HG03159 (cell line): ENCODE data around the gene CSF2.

Experiments used
- ATAC-seq: cut with Tn5 transposase; IDR thresholded peaks from one replicate; pipeline ENCODE4 v1.9.1; 2021; ENCODE audit warnings: mild to moderate bottlenecking, moderate library complexity; ENCODE audit not compliant: unreplicated experiment

The CSF2 gene

GRCh38 chr5:132086277-132086794, 12.7 kb downstream of the CSF2 start:
- no peak for ATAC-seq

GRCh38 chr5:132087176-132087575, 13.6 kb downstream of the CSF2 start:
- no peak for ATAC-seq

GRCh38 chr5:132087661-132088060, 14.1 kb downstream of the CSF2 start:
- no peak for ATAC-seq

GRCh38 chr5:132089363-132089762, 15.8 kb downstream of the CSF2 start:
- ATAC-seq, result no peak

- ATAC-seq, result no peak
Observed at GRCh38 chr5:132090107-132090506, 16.5 kb downstream of the CSF2 start.

- no peak for ATAC-seq
Observed at GRCh38 chr5:132093271-132093670, 19.7 kb downstream of the CSF2 start.

- ATAC-seq, result no peak
Observed at GRCh38 chr5:132094393-132095076, 20.9 kb downstream of the CSF2 start.

- ATAC-seq, result no peak
Observed at GRCh38 chr5:132095077-132095410, 21.5 kb downstream of the CSF2 start.

GRCh38 chr5:132095424-132095972, 21.9 kb downstream of the CSF2 start:
- ATAC-seq, result no peak

- no peak for ATAC-seq
Observed at GRCh38 chr5:132096904-132097303, 23.3 kb downstream of the CSF2 start.

- peak; percentile 24 for ATAC-seq
Observed at GRCh38 chr5:132098151-132098594, 24.6 kb downstream of the CSF2 start.

GRCh38 chr5:132098621-132099020, 25.0 kb downstream of the CSF2 start:
- ATAC-seq, result no peak

- peak; percentile 45 for ATAC-seq
Observed at GRCh38 chr5:132099076-132099748, 25.6 kb downstream of the CSF2 start.

- no peak for ATAC-seq
Observed at GRCh38 chr5:132099905-132100304, 26.3 kb downstream of the CSF2 start.

- ATAC-seq, result peak; percentile 31
Observed at GRCh38 chr5:132100672-132101261, 27.2 kb downstream of the CSF2 start.

- no peak for ATAC-seq
Observed at GRCh38 chr5:132101385-132101880, 27.8 kb downstream of the CSF2 start.

- no peak for ATAC-seq
Observed at GRCh38 chr5:132102101-132102701, 28.6 kb downstream of the CSF2 start.

- ATAC-seq, result no peak
Observed at GRCh38 chr5:132102944-132103331, 29.3 kb downstream of the CSF2 start.

GRCh38 chr5:132103332-132103951, 29.9 kb downstream of the CSF2 start:
- peak; percentile 70 for ATAC-seq

- peak; percentile 14 for ATAC-seq
Observed at GRCh38 chr5:132103969-132104391, 30.4 kb downstream of the CSF2 start.

GRCh38 chr5:132104556-132104955, 31.0 kb downstream of the CSF2 start:
- ATAC-seq, result no peak
